K562 (cell line): ENCODE results near the gene SYT14. TPM values are rescaled to one million over a fixed set of nuclear protein-coding genes. Genes with fewer than 3 reads are reported as not detected.
"Not testable (repeated sequence)": the region's sequence is repeated elsewhere in the genome, so short reads cannot be mapped to it uniquely, and the experiment has no call there.

Source experiments
- ATAC-seq: fragments of 200-7000 bp; cut with Tn5 transposase; 3 replicates; pipeline ENCODE4 v1.9.1; 2020; ENCODE audit warnings: moderate library complexity
- BruUV-seq: library from RNA; stranded (reverse); fragments of 400-500 nt; replicated peaks from 2 replicates; lab custom pipeline; 2021; lab: Mats Ljungman, UMichigan
- CTCF ChIA-PET: fragments of 300-600 bp; formaldehyde crosslinking; extraction: SDS; loops from one replicate; lab custom pipeline; 2021; ENCODE audit warnings: low intra/inter-chr PET ratio; lab: Yijun Ruan, JAX
- POLR2A ChIA-PET: fragments of 300-600, 350-650 bp; sonication (Branson Sonifier 250); formaldehyde crosslinking; extraction: SDS; loops from one replicate; lab custom pipeline; 2021; ENCODE audit warnings: antibody characterized with exemption, inconsistent platforms; lab: Yijun Ruan, JAX
- DNase-seq, 4 experiments: peaks; one replicate each; pipeline versions ENCODE4 v3.0.0 to v3.0.0-alpha.2; 2011 to 2018; ENCODE audit warnings: low spot score in 3 of 4, mixed read lengths in 3 of 4; ENCODE audit errors: extremely low read depth in 1 of 4
- FAIRE-seq: peaks from 2 replicates; lab custom pipeline; 2011; peaks lifted over from hg19 to GRCh38; lab: Jason Lieb, UNC
- H2AFZ ChIP-seq: 2 replicates; pipeline ENCODE4 v1.6.0; 2011; ENCODE audit warnings: low read depth, low read length, control low read depth, inconsistent platforms
- H3K27ac ChIP-seq: fragments of 200-600 bp; 3 replicates; pipeline ENCODE4 v1.8.0; 2011; ENCODE audit warnings: low read depth, mild to moderate bottlenecking, control low read depth, inconsistent platforms, low read length, moderate library complexity, mixed read lengths; ENCODE audit errors: extremely low read depth
- H3K27me3 ChIP-seq, 2 experiments: fragments of 300-600 bp in 1 of 2; 2 replicates in 1 of 2; 3 replicates in 1 of 2; pipeline versions ENCODE4 v1.6.0 to v1.8.0; 2011; ENCODE audit warnings: inconsistent platforms in 2 of 2, low read length in 2 of 2, mild to moderate bottlenecking in 1 of 2, mixed read lengths in 1 of 2, moderate library complexity in 1 of 2; ENCODE audit not compliant: control insufficient read depth in 2 of 2, insufficient read depth in 2 of 2
- H3K36me3 ChIP-seq: fragments of 300-600 bp; 3 replicates; pipeline ENCODE4 v1.8.0; 2011; ENCODE audit warnings: mild to moderate bottlenecking, low read length, inconsistent platforms; ENCODE audit not compliant: control insufficient read depth, insufficient read depth
- H3K4me1 ChIP-seq, 2 experiments: fragments of 200-600 bp in 1 of 2; replicated peaks in 1 of 2; 2 replicates in 1 of 2; 3 replicates in 1 of 2; pipeline versions ENCODE4 v1.5.1 to v1.8.0; 2011; ENCODE audit warnings: inconsistent platforms in 2 of 2, low read length in 2 of 2, mild to moderate bottlenecking in 1 of 2, mixed read lengths in 1 of 2, moderate library complexity in 1 of 2; ENCODE audit not compliant: control insufficient read depth in 2 of 2, insufficient read depth in 2 of 2
- H3K4me2 ChIP-seq: 2 replicates; pipeline ENCODE4 v1.6.1; 2011; ENCODE audit warnings: low read length, control low read depth, inconsistent platforms, mixed read lengths; ENCODE audit not compliant: insufficient read depth
- H3K4me3 ChIP-seq: fragments of 200-600 bp; sonication (generic), shearing (Covaris generic); 2 replicates; pipeline ENCODE4 v1.5.1; 2016; ENCODE audit warnings: control low read depth, inconsistent platforms
- H3K79me2 ChIP-seq: fragments of 200-600 bp; 3 replicates; pipeline ENCODE4 v1.8.0; 2011; ENCODE audit warnings: low read length, inconsistent platforms; ENCODE audit not compliant: control insufficient read depth, insufficient read depth
- H3K9ac ChIP-seq, 2 experiments: 2 replicates each; pipeline versions ENCODE4 v1.6.0 to v1.6.1; 2011; ENCODE audit warnings: low read depth in 2 of 2, low read length in 2 of 2, control low read depth in 1 of 2, inconsistent platforms in 1 of 2, mild to moderate bottlenecking in 1 of 2, mixed read lengths in 1 of 2; ENCODE audit not compliant: insufficient read depth in 1 of 2
- H3K9me1 ChIP-seq: one replicate; pipeline ENCODE4 v1.6.0; 2011; ENCODE audit warnings: inconsistent platforms, mild to moderate bottlenecking, low read length, moderate library complexity; ENCODE audit not compliant: control insufficient read depth, insufficient read depth
- H3K9me3 ChIP-seq: replicated peaks from 2 replicates; pipeline ENCODE4 v1.5.1; 2011; ENCODE audit warnings: low read depth, low read length, inconsistent platforms; ENCODE audit not compliant: control insufficient read depth, insufficient read depth
- H4K20me1 ChIP-seq: replicated peaks from 2 replicates; pipeline ENCODE4 v1.6.1; 2011; ENCODE audit warnings: low read length, inconsistent platforms, mixed read lengths; ENCODE audit not compliant: control insufficient read depth, insufficient read depth
- SMAD1 ChIP-seq: fragments of 150-350 bp; IDR thresholded peaks from 2 replicates; pipeline ENCODE4 v1.6.1; 2014; ENCODE audit warnings: low read length, low read depth; ENCODE audit not compliant: partially characterized antibody
- WGBS: fragments of 100-300 bp; shearing (Covaris generic); methylation state at CpG from one replicate; pipeline ENCODE4 v1.1.6; 2016; ENCODE audit warnings: low coverage, mixed read lengths; ENCODE audit not compliant: insufficient coverage; ENCODE audit errors: missing lambda C conversion rate; 5-methylcytosine and 5-hydroxymethylcytosine counted together
- in situ Hi-C: fragments of 300-500 bp; cut with MboI; formaldehyde crosslinking; loops from 4 replicates; pipeline ENCODE4 v1.15.0; 2018; ENCODE audit warnings: inconsistent platforms, mixed read lengths
- intact Hi-C: fragments of 100-400 bp; cut with micrococcal nuclease; formaldehyde crosslinking; loops from 2 replicates; pipeline ENCODE4 v1.14.2; 2022
- polyA plus RNA-seq, 8 experiments: library from polyadenylated mRNA; depleted of rRNA in 4 of 8; stranded (reverse) in 5 of 8; unstranded in 3 of 8; fragments of >200 nt; fragmentation: Nextera tagmentation in 2 of 8; fragmentation: Illumina TruSeq in 1 of 8; extraction: Ambion mirVana in 2 of 8; extraction: Trizol in 1 of 8; gene quantifications; 2 replicates each; pipeline versions ENCODE4 v1.2.1 to v1.2.3, GENCODE V29; 2011 to 2014; ENCODE audit warnings: inconsistent platforms in 1 of 8, missing spikeins in 1 of 8
- total RNA-seq, 7 experiments: library from RNA; depleted of rRNA in 6 of 7; stranded (reverse); fragments of >200 nt in 6 of 7; fragmentation: Illumina TruSeq in 2 of 7; extraction: Trizol in 2 of 7; gene quantifications; 2 replicates each; pipeline versions ENCODE4 v1.2.1 to v1.2.3, GENCODE V29; 2011 to 2021; ENCODE audit warnings: low replicate concordance in 1 of 7

The SYT14 gene
- total and polyA plus RNA-seq, 9 of the 15 experiments (the other 6 are each of a cell fraction or from before 2014, with no cell fraction given) = 0.01 to 0.04 TPM; not detected in 7

DNA sequence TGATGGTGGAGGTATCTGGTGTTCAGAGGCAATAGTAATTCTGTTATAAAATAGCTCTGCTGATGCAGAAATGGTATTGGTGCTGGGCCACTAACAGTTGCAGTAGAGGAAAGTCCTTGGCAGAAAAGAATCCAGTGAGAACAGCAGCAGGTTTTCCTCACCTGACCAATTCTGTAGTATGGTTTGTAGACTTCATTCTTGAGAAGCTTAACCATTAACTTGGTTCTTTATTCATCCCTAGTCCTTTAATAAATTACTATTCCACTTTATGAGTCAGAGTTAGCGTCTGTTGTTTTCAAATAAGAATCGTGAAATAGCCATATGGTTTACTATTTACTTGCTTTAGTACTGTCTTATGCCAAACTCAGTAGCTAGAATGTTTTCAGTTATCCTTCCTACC is 166.1 kb downstream of the SYT14 start:
- no peak overlapping the region for H3K9ac ChIP-seq
- in situ Hi-C loops = no loop called here

DNA sequence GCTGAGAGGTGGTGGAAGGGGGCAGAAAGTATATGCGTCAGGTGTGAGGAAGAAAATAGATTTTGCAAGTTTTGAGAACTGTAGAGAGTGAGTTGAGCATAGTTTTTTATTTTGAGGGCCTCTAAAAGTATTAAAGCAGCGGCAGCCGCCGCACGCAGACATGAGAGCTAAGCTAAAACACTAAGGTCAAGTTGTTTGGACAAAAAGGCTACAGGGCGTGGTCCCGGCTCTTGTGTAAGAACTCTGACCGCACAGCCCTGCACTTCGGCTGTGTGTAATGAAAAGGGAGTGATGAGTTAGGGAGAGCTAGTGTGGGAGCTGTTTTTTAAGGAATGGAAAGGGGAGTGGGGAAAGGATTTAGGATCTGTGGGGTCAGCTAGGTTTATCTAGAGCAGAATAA is 174.9 kb downstream of the SYT14 start:
- CTCF ChIA-PET, FAIRE-seq, H2AFZ ChIP-seq, in situ Hi-C loops, DNase-seq, H3K4me1 ChIP-seq, H3K36me3 ChIP-seq, H3K27me3 ChIP-seq, H3K9me1 ChIP-seq, ATAC-seq, H3K27ac ChIP-seq, H3K79me2 ChIP-seq, BruUV-seq, POLR2A ChIA-PET, H3K4me2 ChIP-seq, H4K20me1 ChIP-seq, intact Hi-C loops, H3K9me3 ChIP-seq, H3K9ac ChIP-seq, H3K4me3 ChIP-seq: not testable (repeated sequence)
- under 1% methylated on average over 9 of the region's 9 CpGs for WGBS

More for the DNA sequence above, 166.1 kb downstream of the SYT14 start:
- H3K36me3 ChIP-seq = no peaks in the 10 kb centered on the region
- WGBS = 0% methylated on average over 2 of the region's 2 CpGs
- no peaks in the 10 kb centered on the region for H4K20me1 ChIP-seq
- no peaks in the 10 kb centered on the region for H3K9me1 ChIP-seq
- no peaks in the 10 kb centered on the region for H3K4me1 ChIP-seq
- intact Hi-C loops = no loop called here
- H3K4me2 ChIP-seq = no peak overlapping the region
- no peak overlapping the region for H2AFZ ChIP-seq
- TF ChIP-seq SMAD1 = no peak
- TF ChIP-seq, all 486 proteins: peak for 0
- H3K79me2 ChIP-seq = no peaks in the 10 kb centered on the region
- FAIRE-seq = no peak
- ChIA-PET POLR2A (interaction anchor here (0.6 kb wide), 1 partner anchor 382 kb away, joined by 3 read pairs; no protein-coding TSS in a partner anchor), CTCF (no interaction called here)
- no peak overlapping the region for H3K4me3 ChIP-seq
- H3K9me3 ChIP-seq = no peaks in the 10 kb centered on the region
- H3K27ac ChIP-seq = no peak overlapping the region
- BruUV-seq = no TSS peak
- no peak for ATAC-seq
- no peaks in the 10 kb centered on the region for H3K27me3 ChIP-seq
- DNase-seq = no peak
